ENCODE measurements around the gene NEURL3. TPM values are rescaled to one million over a fixed set of nuclear protein-coding genes. Genes with fewer than 3 reads are reported as not detected.

Gene NEURL3
- total and polyA plus RNA-seq, 2 of the 4 experiments (the other 2 are of a cell fraction) = not detected

GRCh38 chr2:96509847-96510230 lies 4.7 kb upstream of the NEURL3 start:
- in situ Hi-C loops (cut with MboI; ENCODE audit: low sequenced_read_pairs) (loop anchor here (5.0 to 25.0 kb wide), 3 partner anchors 103 to 498 kb away; partner anchors contain the start of gene SNRNP200), intact Hi-C loops (cut with micrococcal nuclease) (loop anchor here (1.0 to 2.0 kb wide), 6 partner anchors 40 to 371 kb away; partner anchors contain the start of genes ASTL, CIAO1 and SNRNP200)

More at GRCh38 chr2:96509847-96510230, 4.7 kb upstream of the NEURL3 start:
- no peaks in the 10 kb centered on the region for H3K36me3 ChIP-seq (ENCODE audit: control insufficient read depth, insufficient read depth, low read length)
- no CpG with 5 or more reads among the region's 11 CpGs for WGBS, 2 experiments (ENCODE audit: extremely low coverage in 2 of 2, insufficient read length in 1 of 2)
- no peak overlapping the region for H3K14ac ChIP-seq (replicated peaks; ENCODE audit: low read depth, low read length)
- H3K4me2 ChIP-seq (ENCODE audit: low read depth, low read length) = no peak overlapping the region
- H3K9me3 ChIP-seq (ENCODE audit: control insufficient read depth, insufficient read depth, low read length) = no peaks in the 10 kb centered on the region
- H3K79me1 ChIP-seq (ENCODE audit: low read depth in 1 of 2, low read length in 2 of 2) = no peaks in the 10 kb centered on the region
- no peak overlapping the region for H3K18ac ChIP-seq (ENCODE audit: low read depth, low read length)
- no peak for TF ChIP-seq SMC3 (IDR thresholded peaks at IDR 0.05; ENCODE audit: low read depth, low read length)
- TF ChIP-seq ELK1 (IDR thresholded peaks at IDR 0.05; ENCODE audit: borderline replicate concordance, low read depth, low read length) = no peak
- no peak for TF ChIP-seq CHD1 (IDR thresholded peaks at IDR 0.05; ENCODE audit: low read depth, low read length)
- TF ChIP-seq MAZ (IDR thresholded peaks at IDR 0.05; ENCODE audit: borderline replicate concordance, low read depth, low read length) = no peak
- no peak for TF ChIP-seq CEBPB (IDR thresholded peaks at IDR 0.05; ENCODE audit: low read depth, low read length)
- TF ChIP-seq NFE2L2 (IDR thresholded peaks at IDR 0.05; ENCODE audit: low read depth, low read length) = no peak
- TF ChIP-seq POLR2A (IDR thresholded peaks at IDR 0.05; ENCODE audit: low read depth, low read length) = no peak
- TF ChIP-seq RAD21 (IDR thresholded peaks at IDR 0.05; ENCODE audit: low read length) = no peak
- no peak for TF ChIP-seq CTCF (conservative IDR thresholded peaks at IDR 0.05; ENCODE audit: low read depth, low read length)
- no peak for TF ChIP-seq RFX5 (IDR thresholded peaks at IDR 0.05; ENCODE audit: low read depth, low read length)
- TF ChIP-seq BHLHE40 (IDR thresholded peaks at IDR 0.05; ENCODE audit: low read depth, low read length) = no peak
- TF ChIP-seq MXI1 (IDR thresholded peaks at IDR 0.05; ENCODE audit: borderline replicate concordance, low read depth, low read length) = no peak
- TF ChIP-seq RCOR1 (IDR thresholded peaks at IDR 0.05; ENCODE audit: insufficient replicate concordance, low read length) = no peak
- TF ChIP-seq FOS (IDR thresholded peaks at IDR 0.05; ENCODE audit: low read depth, low read length) = no peak
- no peak for TF ChIP-seq MAFK (IDR thresholded peaks at IDR 0.05; ENCODE audit: low read depth, low read length)
- TF ChIP-seq USF2 (IDR thresholded peaks at IDR 0.05; ENCODE audit: low read depth, low read length) = no peak
- H3K27me3 ChIP-seq (ENCODE audit: control insufficient read depth, insufficient read depth, low read length) = peaks cover 33% of the 10 kb centered on the region
- no peak overlapping the region for H3K4me3 ChIP-seq (ENCODE audit: insufficient read depth, low read depth, low read length)
- CTCF ChIA-PET = interaction anchor here (1.0 to 1.9 kb wide), 7 partner anchors 8 to 488 kb away, joined by 3 to 10 read pairs (median 3); no protein-coding TSS in a partner anchor
- H2BK15ac ChIP-seq (ENCODE audit: low read depth, low read length) = no peak overlapping the region
- no peak overlapping the region for H4K91ac ChIP-seq (ENCODE audit: insufficient read depth, low read depth, low read length)
- no peak overlapping the region for H3K9ac ChIP-seq (ENCODE audit: low read depth, low read length)
- no peak overlapping the region for H4K5ac ChIP-seq (ENCODE audit: low read depth, low read length)
- no peak overlapping the region for H3K23ac ChIP-seq (ENCODE audit: low read depth, low read length)
- H4K20me1 ChIP-seq (ENCODE audit: insufficient read depth, low read length) = no peaks in the 10 kb centered on the region
- H2AK5ac ChIP-seq (ENCODE audit: low read depth, low read length) = no peak overlapping the region
- no peaks in the 10 kb centered on the region for H3K9me1 ChIP-seq (ENCODE audit: insufficient read depth, low read length)
- peaks cover 5% of the 10 kb centered on the region for H3K4me1 ChIP-seq (ENCODE audit: control insufficient read depth, insufficient read depth, low read length)
- BruUV-seq (replicated peaks) = no TSS peak
- no peak overlapping the region for H2AFZ ChIP-seq (replicated peaks; ENCODE audit: low read length, poor library complexity)
- H3K27ac ChIP-seq (ENCODE audit: insufficient read depth, low read length) = no peak overlapping the region
- no peak overlapping the region for H2AK9ac ChIP-seq (replicated peaks; ENCODE audit: low read depth, low read length, poor library complexity)
- H2BK5ac ChIP-seq (ENCODE audit: low read depth, low read length, poor library complexity, severe bottlenecking) = no peak overlapping the region
- no peak overlapping the region for H3K56ac ChIP-seq (ENCODE audit: extremely low read depth, insufficient read depth, low read length)
- H4K8ac ChIP-seq (ENCODE audit: low read depth in 2 of 2, low read length in 2 of 2) = no peak overlapping the region
- POLR2A ChIA-PET (ENCODE audit: unreplicated experiment) = interaction anchor here (0.6 kb wide), 1 partner anchor 17 kb away, joined by 3 read pairs; no protein-coding TSS in a partner anchor
- no peak overlapping the region for H2BK120ac ChIP-seq (ENCODE audit: low read depth, low read length)
- dilution Hi-C loops (cut with HindIII; ENCODE audit: low sequenced_read_pairs, unreplicated experiment) = no loop called here
- ATAC-seq (ENCODE audit: low read depth) (no peak), DNase-seq (no peak)
- H3K4ac ChIP-seq (ENCODE audit: low read depth, low read length) = no peak overlapping the region
- no peak overlapping the region for H2BK20ac ChIP-seq (ENCODE audit: low read depth, low read length)
